GM23338 (cell line): ENCODE results near the gene SPART.

ENCODE experiments used
- CREB1 ChIP-seq: fragments of 250-450 bp; sonication (Bioruptor Pico); IDR thresholded peaks from 2 replicates; pipeline ENCODE4 v1.5.0; 2020; ENCODE audit warnings: low read depth, mild to moderate bottlenecking, moderate library complexity
- EZH2 ChIP-seq: fragments of 200-600 bp; sonication (generic); IDR thresholded peaks from one replicate; pipeline ENCODE4 v1.8.0; 2017; ENCODE audit warnings: antibody characterized with exemption, mild to moderate bottlenecking, low read depth; ENCODE audit not compliant: unreplicated experiment
- EZH2phosphoT487 ChIP-seq: fragments of 200-600 bp; sonication (generic); IDR thresholded peaks from one replicate; pipeline ENCODE4 v1.8.1; 2018; ENCODE audit warnings: antibody characterized with exemption; ENCODE audit not compliant: unreplicated experiment
- POLR2AphosphoS5 ChIP-seq: IDR thresholded peaks from 2 replicates; pipeline ENCODE4 v1.6.1; 2016; ENCODE audit warnings: antibody characterized with exemption, low read depth
- ZNF114 ChIP-seq: fragments of 250-450 bp; sonication (Bioruptor Pico); IDR thresholded peaks from 2 replicates; pipeline ENCODE4 v1.5.0; 2020; ENCODE audit warnings: mild to moderate bottlenecking, moderate library complexity
- ZNF331 ChIP-seq: fragments of 250-450 bp; sonication (Bioruptor Pico); IDR thresholded peaks from 2 replicates; pipeline ENCODE4 v1.5.0; 2020; ENCODE audit warnings: low read depth, mild to moderate bottlenecking, moderate library complexity
- TF ChIP-seq, protein P1 (sequence below), 2 experiments: fragments of 200-600 bp in 1 of 2; sonication (generic) in 1 of 2; conservative IDR thresholded peaks; 2 replicates each; pipeline versions ENCODE4 v1.5.1 to v1.6.1; 2016 to 2017; ENCODE audit warnings: antibody characterized with exemption in 2 of 2, low read depth in 2 of 2, mild to moderate bottlenecking in 2 of 2, moderate library complexity in 1 of 2
- TF ChIP-seq, protein P2 (sequence below): IDR thresholded peaks from one replicate; pipeline ENCODE4 v1.6.1; 2018; ENCODE audit warnings: antibody characterized with exemption; ENCODE audit not compliant: unreplicated experiment

DNA sequence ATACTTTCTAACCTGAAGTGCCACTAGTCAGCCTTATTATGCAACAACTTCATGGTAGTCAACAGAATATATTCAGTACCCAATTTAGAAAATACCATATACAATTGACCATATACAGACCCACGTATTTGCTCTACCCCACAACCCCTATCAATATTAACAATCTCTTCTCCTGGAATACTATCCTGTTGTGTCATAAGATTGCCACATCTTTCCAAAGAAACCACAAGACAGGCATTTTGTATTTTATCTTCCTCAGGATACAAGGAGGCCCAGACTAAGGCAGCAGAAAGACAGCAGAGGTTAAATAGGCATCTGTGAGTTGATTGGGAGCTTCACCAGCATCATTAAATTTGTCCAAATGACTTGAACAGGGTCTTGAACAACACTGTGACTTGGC lies 4.5 kb downstream of the SPART start:
- TF ChIP-seq EZH2, result no peak
- TF ChIP-seq, protein P1, sequence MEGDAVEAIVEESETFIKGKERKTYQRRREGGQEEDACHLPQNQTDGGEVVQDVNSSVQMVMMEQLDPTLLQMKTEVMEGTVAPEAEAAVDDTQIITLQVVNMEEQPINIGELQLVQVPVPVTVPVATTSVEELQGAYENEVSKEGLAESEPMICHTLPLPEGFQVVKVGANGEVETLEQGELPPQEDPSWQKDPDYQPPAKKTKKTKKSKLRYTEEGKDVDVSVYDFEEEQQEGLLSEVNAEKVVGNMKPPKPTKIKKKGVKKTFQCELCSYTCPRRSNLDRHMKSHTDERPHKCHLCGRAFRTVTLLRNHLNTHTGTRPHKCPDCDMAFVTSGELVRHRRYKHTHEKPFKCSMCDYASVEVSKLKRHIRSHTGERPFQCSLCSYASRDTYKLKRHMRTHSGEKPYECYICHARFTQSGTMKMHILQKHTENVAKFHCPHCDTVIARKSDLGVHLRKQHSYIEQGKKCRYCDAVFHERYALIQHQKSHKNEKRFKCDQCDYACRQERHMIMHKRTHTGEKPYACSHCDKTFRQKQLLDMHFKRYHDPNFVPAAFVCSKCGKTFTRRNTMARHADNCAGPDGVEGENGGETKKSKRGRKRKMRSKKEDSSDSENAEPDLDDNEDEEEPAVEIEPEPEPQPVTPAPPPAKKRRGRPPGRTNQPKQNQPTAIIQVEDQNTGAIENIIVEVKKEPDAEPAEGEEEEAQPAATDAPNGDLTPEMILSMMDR (conservative IDR thresholded peaks at IDR 0.05; ENCODE audit: low read depth in 2 of 2), result no peak
- TF ChIP-seq ZNF114, result no peak
- no peak for TF ChIP-seq POLR2AphosphoS5
- no peak for TF ChIP-seq CREB1 (CRISPR knock-in tag)
- TF ChIP-seq EZH2phosphoT487, result no peak
- TF ChIP-seq, protein P2, sequence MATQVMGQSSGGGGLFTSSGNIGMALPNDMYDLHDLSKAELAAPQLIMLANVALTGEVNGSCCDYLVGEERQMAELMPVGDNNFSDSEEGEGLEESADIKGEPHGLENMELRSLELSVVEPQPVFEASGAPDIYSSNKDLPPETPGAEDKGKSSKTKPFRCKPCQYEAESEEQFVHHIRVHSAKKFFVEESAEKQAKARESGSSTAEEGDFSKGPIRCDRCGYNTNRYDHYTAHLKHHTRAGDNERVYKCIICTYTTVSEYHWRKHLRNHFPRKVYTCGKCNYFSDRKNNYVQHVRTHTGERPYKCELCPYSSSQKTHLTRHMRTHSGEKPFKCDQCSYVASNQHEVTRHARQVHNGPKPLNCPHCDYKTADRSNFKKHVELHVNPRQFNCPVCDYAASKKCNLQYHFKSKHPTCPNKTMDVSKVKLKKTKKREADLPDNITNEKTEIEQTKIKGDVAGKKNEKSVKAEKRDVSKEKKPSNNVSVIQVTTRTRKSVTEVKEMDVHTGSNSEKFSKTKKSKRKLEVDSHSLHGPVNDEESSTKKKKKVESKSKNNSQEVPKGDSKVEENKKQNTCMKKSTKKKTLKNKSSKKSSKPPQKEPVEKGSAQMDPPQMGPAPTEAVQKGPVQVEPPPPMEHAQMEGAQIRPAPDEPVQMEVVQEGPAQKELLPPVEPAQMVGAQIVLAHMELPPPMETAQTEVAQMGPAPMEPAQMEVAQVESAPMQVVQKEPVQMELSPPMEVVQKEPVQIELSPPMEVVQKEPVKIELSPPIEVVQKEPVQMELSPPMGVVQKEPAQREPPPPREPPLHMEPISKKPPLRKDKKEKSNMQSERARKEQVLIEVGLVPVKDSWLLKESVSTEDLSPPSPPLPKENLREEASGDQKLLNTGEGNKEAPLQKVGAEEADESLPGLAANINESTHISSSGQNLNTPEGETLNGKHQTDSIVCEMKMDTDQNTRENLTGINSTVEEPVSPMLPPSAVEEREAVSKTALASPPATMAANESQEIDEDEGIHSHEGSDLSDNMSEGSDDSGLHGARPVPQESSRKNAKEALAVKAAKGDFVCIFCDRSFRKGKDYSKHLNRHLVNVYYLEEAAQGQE, result no peak
- no peak for TF ChIP-seq ZNF331
